HK-2 (cell line): ENCODE results near the gene FHAD1.

ENCODE experiments used
- DNase-seq: peaks from one replicate; pipeline ENCODE4 v3.0.0-alpha.2; 2018; ENCODE audit not compliant: unreplicated experiment

The FHAD1 gene

GRCh38 chr1:15218287-15219279, 28.4 kb upstream of the FHAD1 start:
- no peak for DNase-seq

- no peak for DNase-seq
Measured at GRCh38 chr1:15219280-15220023, 27.6 kb upstream of the FHAD1 start.

GRCh38 chr1:15220024-15220392, 27.0 kb upstream of the FHAD1 start:
- DNase-seq, result no peak

DNA sequence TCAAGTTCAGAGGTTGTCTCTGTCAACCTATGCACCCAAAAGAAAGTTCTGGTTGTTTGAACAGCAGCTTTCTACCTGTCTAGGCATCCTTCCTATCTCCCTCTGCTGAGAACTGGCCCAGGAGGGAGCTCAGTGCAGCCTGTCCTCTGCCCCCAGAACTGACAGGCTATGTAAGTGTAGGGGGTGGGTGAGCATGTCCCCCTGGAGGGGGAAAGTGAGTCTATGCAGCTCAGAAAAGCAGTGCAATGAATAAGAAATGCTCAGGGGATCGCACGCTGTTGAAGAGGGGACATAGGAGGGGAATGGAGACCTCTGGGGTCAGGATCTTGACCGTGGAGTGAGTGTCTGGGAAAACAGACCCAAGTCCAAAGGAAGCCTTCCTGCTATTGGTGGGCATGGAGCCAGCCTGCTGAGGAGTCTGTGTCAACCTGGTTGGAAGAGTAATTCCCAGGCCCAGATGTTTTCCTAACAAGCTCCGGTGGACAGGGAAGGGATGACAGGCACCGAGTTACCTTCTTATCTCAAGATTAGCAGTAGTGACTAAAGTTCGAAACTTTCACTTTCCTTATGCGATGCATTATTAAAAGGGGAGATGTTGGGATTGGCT, 26.1 kb upstream of the FHAD1 start:
- no peak for DNase-seq

DNA sequence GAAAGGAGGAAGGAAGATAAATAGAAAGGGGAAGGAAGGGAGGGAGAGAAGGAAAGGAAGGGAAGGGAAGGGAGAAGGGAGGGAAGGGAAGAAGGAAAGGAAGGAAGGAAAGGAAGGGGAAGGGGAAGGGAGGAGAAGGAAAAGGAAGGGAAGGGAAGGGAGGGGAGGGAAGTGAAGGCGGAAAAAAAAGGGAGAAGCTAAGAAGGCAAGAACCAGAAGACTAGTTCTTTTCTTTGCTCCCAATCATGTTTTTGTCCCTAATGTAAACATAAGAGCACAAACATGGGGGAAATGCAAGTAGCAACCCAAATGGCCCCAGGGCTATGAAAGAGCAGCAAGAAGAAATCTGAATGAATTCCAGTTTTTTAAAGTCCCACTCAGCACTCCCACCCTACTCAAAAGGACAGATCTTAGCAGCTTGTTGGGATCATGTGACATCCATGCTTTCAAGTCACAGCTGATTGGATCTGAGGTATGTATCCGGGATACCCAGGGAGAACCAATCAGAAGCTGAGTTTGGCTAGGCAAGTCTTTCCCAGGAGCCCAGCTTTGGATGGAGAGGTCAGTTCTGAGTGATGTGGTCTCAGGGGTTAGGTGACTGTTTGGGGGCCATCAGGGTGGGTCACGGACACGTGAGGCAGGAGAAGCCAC, 24.2 kb upstream of the FHAD1 start:
- DNase-seq, result no peak

DNA sequence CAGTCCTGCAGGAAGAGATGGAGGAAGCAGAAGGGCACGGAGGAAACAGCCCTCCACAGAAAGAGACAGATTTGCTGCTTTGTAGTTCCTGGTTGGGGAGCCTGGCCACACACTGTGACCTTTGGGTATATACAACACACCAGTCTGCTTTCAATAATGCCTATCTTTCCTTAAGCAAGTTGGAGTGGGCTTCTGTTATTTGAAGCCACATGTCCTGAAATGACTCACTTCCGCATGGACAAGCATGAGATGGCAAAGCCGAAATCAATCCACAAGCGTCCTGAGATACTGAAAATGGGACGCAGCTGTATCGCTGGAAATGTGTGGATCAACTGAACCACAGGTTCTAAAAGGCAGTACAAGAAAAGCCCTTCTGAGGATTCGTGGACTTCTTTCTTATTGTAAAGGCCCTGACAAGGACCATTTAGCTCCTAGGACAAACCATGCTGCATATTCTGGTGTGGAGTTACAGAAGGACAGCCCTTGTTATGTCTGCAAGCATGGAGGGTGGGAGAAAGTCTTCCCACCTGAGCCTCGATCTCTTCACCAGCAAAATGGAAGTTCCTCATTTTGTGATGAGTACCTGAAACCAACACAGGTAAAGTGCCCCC, 22.7 kb upstream of the FHAD1 start:
- DNase-seq, result no peak

DNA sequence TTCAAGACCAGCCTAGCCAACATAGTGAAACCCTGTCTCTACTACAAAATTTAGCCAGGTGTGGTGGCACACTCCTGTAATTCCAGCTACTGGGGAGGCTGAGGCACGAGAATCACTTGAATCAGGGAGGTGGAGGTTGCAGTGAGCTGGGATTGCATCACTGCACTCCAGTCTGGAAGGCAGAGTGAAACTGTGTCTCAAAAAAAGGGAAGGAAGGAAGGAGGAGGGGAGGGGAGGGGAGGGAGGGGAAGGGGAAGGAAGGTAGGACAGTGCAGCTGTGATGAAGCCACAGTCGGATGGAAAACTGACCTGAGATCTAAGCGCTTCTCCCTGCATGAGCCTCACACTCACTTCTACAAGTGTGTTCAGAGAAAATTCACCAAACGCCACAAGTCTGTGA, 22.0 kb upstream of the FHAD1 start:
- DNase-seq, result no peak

GRCh38 chr1:15225461-15225860, 21.6 kb upstream of the FHAD1 start:
- DNase-seq, result no peak

DNA sequence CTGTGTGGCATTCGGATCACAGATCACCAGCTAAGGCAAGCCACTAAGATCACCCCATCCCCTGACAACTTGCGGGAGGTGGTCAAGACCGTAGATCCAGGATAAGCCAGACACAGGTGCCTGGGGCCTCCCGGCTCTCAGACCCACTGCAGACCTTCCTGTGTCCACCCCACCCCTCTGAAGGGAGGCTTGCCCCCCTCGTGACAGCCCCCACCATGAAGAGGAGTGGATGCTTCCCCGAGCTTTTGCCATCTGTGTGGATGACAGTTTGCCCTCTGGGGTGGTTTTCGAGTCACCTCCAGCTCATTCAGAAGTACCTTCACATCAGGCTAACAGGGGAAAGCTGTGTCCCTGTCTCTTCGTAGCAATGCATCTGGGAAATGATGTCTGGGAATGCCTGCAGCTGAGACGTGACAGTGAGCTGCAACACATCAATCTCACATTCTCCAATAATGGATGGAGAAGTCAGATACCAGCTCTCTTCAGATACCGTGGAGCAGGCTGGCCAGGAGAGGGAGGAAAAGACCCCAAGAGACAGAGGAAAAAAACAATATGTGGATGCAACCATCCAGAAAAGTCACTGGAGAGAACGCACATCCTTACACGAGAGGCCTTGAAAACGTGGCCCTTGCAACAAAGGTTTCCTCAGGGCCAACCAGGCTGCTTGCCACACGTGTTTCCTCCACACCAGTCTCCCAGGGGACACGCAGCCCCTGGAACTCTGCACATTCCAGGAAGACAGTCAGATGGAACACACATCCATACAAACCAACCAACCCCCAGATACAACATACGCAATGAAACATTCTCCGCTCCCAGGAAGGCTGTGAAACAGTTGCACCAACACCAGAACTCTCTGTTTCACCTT, 20.4 kb upstream of the FHAD1 start:
- DNase-seq, result no peak

GRCh38 chr1:15229707-15230131, 17.3 kb upstream of the FHAD1 start:
- no peak for DNase-seq

- DNase-seq, result no peak
Measured at GRCh38 chr1:15231714-15232201, 15.3 kb upstream of the FHAD1 start.

DNA sequence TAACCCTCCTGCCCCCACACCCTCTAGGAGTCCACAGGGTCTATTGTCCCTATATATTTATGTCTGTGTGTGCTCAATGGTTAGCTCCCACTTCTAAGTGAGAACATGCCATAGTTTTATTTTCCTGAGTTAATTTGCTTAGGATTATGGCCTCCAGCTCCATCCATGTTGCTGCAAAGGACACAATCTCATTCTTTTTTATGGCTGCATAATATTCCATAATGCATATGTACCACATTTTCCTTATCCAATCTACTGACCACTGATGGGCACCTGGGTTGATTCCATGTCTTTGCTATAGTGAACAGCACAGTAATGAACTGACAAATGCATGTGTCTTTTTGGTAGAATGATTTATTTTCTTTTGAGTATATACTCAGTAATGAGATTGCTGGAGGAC, 13.3 kb upstream of the FHAD1 start:
- no peak for DNase-seq

DNA sequence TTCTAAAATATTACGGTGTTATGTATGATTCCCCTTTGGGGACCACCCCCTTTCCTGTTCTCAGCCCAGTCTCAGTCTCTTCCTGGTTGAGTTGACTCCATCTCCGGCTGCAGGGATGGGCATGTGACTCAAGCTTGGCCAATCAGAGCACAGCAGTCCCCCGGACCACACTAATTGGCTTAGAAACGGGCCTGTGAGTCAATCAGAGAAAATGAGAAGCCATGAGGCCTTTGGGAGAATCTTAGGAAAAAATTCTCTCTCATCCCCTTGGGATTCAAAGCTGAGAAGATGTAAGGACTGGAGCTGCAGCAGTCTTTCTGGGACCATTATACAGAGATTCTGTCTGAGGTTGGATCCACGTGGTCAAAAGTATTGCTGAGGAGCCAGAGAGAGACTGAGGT, 10.7 kb upstream of the FHAD1 start:
- DNase-seq, result no peak

GRCh38 chr1:15236746-15237145, 10.3 kb upstream of the FHAD1 start:
- no peak for DNase-seq

GRCh38 chr1:15238789-15239188, 8.2 kb upstream of the FHAD1 start:
- no peak for DNase-seq

GRCh38 chr1:15242766-15243165, 4.3 kb upstream of the FHAD1 start:
- no peak for DNase-seq

DNA sequence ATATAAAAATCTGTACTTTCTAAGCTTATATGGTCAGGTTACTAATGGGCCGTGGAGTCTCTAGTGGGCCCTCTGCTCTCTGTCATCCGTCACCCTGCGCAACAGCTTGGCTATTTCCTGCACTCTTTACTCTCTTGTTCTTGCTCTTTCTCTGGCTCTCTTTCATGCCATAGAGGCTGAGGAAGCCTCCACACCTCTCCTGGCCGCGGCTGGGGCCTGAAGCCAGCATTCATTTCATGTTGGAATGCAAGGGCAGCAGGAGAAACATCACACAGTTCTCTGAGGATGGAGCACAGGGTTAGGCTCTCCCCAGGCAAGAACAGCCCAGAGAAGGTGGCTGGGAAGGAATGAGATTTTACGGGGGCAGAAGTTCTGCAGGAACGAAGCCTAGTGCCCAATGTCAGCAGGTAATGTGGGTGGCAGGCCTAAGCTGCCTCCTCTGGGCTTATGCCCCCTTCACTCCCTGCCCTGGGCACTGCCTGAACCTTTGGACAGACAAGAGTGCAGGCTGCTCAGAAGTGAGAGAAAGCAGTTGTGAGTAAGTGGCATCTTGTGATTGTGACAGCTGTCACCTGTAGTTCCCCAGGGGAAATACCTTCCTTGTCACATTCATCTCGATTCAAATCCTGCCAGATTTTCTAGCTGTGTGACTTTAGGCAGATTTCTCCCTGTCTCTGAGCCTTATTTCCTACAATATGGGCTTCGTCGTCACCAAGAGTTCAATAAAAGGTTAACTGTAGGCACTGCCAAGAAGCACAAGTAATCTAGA, 3.6 kb upstream of the FHAD1 start:
- no peak for DNase-seq

- no peak for DNase-seq
Measured at GRCh38 chr1:15244813-15245212, 2.2 kb upstream of the FHAD1 start.

- no peak for DNase-seq
Measured at GRCh38 chr1:15245593-15246360, 1.2 kb upstream of the FHAD1 start.
